Mesothelial cell of epicardium (in vitro differentiated cells): ENCODE data around the gene RNFT2. TPM values are rescaled to one million over a fixed set of nuclear protein-coding genes. Genes with fewer than 3 reads are reported as not detected.

ENCODE experiments used
- DNase-seq, 2 experiments: peaks; one replicate each; pipeline ENCODE4 v3.0.0; 2021; ENCODE audit warnings: low spot score in 2 of 2; ENCODE audit not compliant: unreplicated experiment in 2 of 2
- H3K27ac Mint-ChIP-seq: 2 replicates; pipeline ENCODE4 v1.8.0; 2021; ENCODE audit warnings: mixed read lengths
- H3K27me3 Mint-ChIP-seq: 2 replicates; pipeline ENCODE4 v1.8.0; 2021; ENCODE audit warnings: low read depth, mixed read lengths
- H3K36me3 Mint-ChIP-seq: 2 replicates; pipeline ENCODE4 v1.8.0; 2021; ENCODE audit warnings: mixed read lengths
- H3K4me1 Mint-ChIP-seq: 2 replicates; pipeline ENCODE4 v1.8.0; 2021; ENCODE audit warnings: mixed read lengths
- H3K4me3 Mint-ChIP-seq: 2 replicates; pipeline ENCODE4 v1.8.0; 2021; ENCODE audit warnings: mild to moderate bottlenecking, moderate library complexity, mixed read lengths
- H3K9me3 Mint-ChIP-seq: 2 replicates; pipeline ENCODE4 v1.8.0; 2021; ENCODE audit warnings: mixed read lengths
- CTCF ChIP-seq: fragments of 200-600 bp; sonication (generic); IDR thresholded peaks from one replicate; pipeline ENCODE4 v1.5.0; 2021; ENCODE audit warnings: antibody characterized with exemption; ENCODE audit not compliant: unreplicated experiment
- total RNA-seq: library from RNA; stranded (reverse); gene quantifications from 3 replicates; pipeline ENCODE4 v1.2.1, GENCODE V29; 2021

RNFT2 gene
- total RNA-seq, 1 donor from 2014 or later = 27.7 TPM

GRCh38 chr12:116692605-116693004, 45.5 kb upstream of the RNFT2 start:
- Mint-ChIP-seq H3K27ac (no peak overlapping the region), H3K9me3 (no peaks in the 10 kb centered on the region), H3K27me3 (peaks cover 34% of the 10 kb centered on the region), H3K4me3 (no peak overlapping the region), H3K36me3 (no peaks in the 10 kb centered on the region), H3K4me1 (peaks cover 27% of the 10 kb centered on the region)
- no peak for DNase-seq
- TF ChIP-seq CTCF = no peak

- DNase-seq = no peak
- Mint-ChIP-seq H3K27ac (no peak overlapping the region), H3K27me3 (peaks cover 34% of the 10 kb centered on the region), H3K9me3 (no peaks in the 10 kb centered on the region), H3K36me3 (no peaks in the 10 kb centered on the region), H3K4me1 (peaks cover 36% of the 10 kb centered on the region), H3K4me3 (peak overlapping the region; percentile 47)
- TF ChIP-seq CTCF = no peak
Measured at GRCh38 chr12:116693286-116694227, 44.6 kb upstream of the RNFT2 start.

DNA sequence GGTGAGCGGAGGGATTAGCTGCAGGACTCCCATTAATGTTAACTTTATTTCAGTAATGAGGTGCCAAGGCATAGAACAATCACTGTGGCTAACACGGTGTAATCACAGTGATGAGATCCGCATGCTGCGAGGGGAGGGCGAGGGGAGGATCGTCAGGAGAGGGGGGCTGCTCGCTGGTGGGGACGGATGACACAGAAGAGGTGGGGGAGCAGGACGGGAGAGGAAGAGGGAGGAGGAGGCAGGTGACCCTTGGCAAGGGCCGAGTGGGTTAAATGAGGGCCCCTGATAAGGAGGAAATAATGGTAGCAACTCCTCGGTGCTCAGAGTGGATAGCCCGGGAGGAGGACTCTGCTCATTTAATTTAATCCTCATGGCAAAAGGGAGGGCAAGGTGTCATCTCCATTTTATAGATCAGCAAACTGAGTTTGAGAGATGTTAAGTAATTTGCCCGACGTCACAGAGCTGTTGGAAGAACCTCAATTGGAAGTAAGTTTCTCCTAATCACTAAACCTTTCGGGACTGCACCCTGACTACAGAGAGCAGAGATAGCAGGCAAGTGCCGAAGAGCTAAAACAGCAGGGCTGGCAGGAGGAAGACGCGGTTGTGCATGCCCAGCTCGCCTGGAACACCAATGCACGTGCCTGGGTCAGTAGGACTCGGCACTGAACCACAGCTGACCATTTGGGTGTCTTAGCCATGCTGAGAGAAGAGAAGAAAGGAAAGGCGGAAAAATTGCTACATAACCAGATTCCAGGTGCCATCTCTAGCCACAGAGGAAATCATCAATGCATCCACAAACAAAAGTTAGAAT, 43.3 kb upstream of the RNFT2 start:
- no peak for DNase-seq
- Mint-ChIP-seq H3K27ac (no peak overlapping the region), H3K27me3 (peaks cover 34% of the 10 kb centered on the region), H3K4me1 (peaks cover 38% of the 10 kb centered on the region), H3K36me3 (no peaks in the 10 kb centered on the region), H3K9me3 (no peaks in the 10 kb centered on the region), H3K4me3 (no peak overlapping the region)
- no peak for TF ChIP-seq CTCF

DNA sequence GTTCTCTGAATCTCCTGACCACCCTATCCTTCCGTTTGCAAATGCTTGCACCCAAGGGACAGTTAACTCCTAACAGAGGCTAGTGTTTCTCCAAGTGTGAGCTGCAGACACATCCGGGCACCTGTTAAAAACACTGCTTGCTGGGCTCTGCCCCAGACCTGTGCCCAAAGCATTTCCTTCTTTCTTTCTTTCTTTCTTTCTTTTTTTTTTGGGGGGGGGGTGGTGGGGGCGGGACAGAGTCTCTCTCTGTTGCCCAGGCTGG, 42.7 kb upstream of the RNFT2 start:
- Mint-ChIP-seq H3K4me3 (no peak overlapping the region), H3K27ac (no peak overlapping the region), H3K4me1 (peaks cover 33% of the 10 kb centered on the region), H3K9me3 (no peaks in the 10 kb centered on the region), H3K27me3 (peaks cover 34% of the 10 kb centered on the region), H3K36me3 (no peaks in the 10 kb centered on the region)
- no peak for TF ChIP-seq CTCF
- no peak for DNase-seq

DNA sequence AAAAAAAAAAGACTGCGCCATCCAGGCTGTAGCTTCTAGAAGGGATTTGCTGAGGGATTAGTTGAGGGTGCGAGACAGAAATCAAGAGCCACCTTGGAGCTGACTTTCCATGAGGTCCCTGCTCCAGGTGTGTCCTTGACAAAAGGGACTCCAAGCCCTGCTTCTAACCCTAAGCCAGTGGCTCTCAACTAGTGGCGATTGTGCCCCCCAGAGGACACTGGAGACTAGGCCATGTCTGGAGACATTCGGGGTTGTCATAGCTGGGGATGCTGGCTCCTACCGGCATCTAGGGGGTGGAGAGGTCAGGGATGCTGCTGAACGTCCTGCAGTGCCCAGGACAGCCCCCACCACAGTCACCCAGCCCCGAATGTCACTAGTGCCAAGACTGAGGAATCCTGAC, 40.8 kb upstream of the RNFT2 start:
- Mint-ChIP-seq H3K4me3 (no peak overlapping the region), H3K27ac (no peak overlapping the region), H3K27me3 (peaks cover 30% of the 10 kb centered on the region), H3K9me3 (no peaks in the 10 kb centered on the region), H3K4me1 (peaks cover 32% of the 10 kb centered on the region), H3K36me3 (no peaks in the 10 kb centered on the region)
- no peak for DNase-seq
- TF ChIP-seq CTCF = no peak
